Smooth muscle cell (in vitro differentiated cells): ENCODE measurements around the gene OR52H1. TPM values are rescaled to one million over a fixed set of nuclear protein-coding genes. Genes with fewer than 3 reads are reported as not detected.

Experiments
- DNase-seq: peaks from one replicate; lab custom pipeline; 2025; ENCODE audit not compliant: unreplicated experiment; lab: John Stamatoyannopoulos, UW
- H2AFZ ChIP-seq: fragments of 200-600 bp; sonication (generic); 2 replicates; pipeline ENCODE4 v1.6.0; 2016; ENCODE audit warnings: antibody characterized with exemption, low read depth, mild to moderate bottlenecking
- H3F3A ChIP-seq: fragments of 200-600 bp; sonication (generic); 2 replicates; pipeline ENCODE4 v1.6.0; 2017; ENCODE audit warnings: antibody characterized with exemption, low read depth
- H3K27ac ChIP-seq: fragments of 200-600 bp; sonication (generic); 2 replicates; pipeline ENCODE4 v1.5.1; 2016; ENCODE audit warnings: low read depth, mild to moderate bottlenecking
- H3K27me3 ChIP-seq: fragments of 200-600 bp; sonication (generic); 2 replicates; pipeline ENCODE4 v1.6.1; 2016; ENCODE audit warnings: low read depth, mild to moderate bottlenecking
- H3K36me3 ChIP-seq: fragments of 200-600 bp; sonication (generic); 2 replicates; pipeline ENCODE4 v1.5.1; 2016; ENCODE audit warnings: low read depth
- H3K4me1 ChIP-seq: fragments of 200-600 bp; sonication (generic); 2 replicates; pipeline ENCODE4 v1.5.1; 2016; ENCODE audit warnings: low read depth
- H3K4me2 ChIP-seq: fragments of 200-600 bp; sonication (generic); 2 replicates; pipeline ENCODE4 v1.6.0; 2016; ENCODE audit warnings: mild to moderate bottlenecking
- H3K4me3 ChIP-seq: fragments of 200-600 bp; sonication (generic); 2 replicates; pipeline ENCODE4 v1.5.1; 2016; ENCODE audit warnings: mild to moderate bottlenecking
- H3K79me2 ChIP-seq: fragments of 200-600 bp; sonication (generic); 2 replicates; pipeline ENCODE4 v1.6.0; 2016; ENCODE audit warnings: low read depth, mild to moderate bottlenecking
- H3K9ac ChIP-seq: fragments of 200-600 bp; sonication (generic); 2 replicates; pipeline ENCODE4 v1.6.0; 2016; ENCODE audit warnings: low read depth
- H3K9me3 ChIP-seq: fragments of 200-600 bp; sonication (generic); replicated peaks from 2 replicates; pipeline ENCODE4 v1.5.1; 2016; ENCODE audit warnings: low read depth
- H4K20me1 ChIP-seq: fragments of 200-600 bp; sonication (generic); 2 replicates; pipeline ENCODE4 v1.6.0; 2016; ENCODE audit warnings: low read depth
- WGBS: methylation state at CpG from one replicate; pipeline ENCODE4 v1.1.7; 2016; ENCODE audit warnings: low lambda C conversion rate; 5-methylcytosine and 5-hydroxymethylcytosine counted together
- polyA plus RNA-seq: library from polyadenylated mRNA; unstranded; fragments of >200 nt; fragmentation: Nextera tagmentation; extraction: Ambion mirVana; gene quantifications from 2 replicates; pipeline ENCODE4 v1.2.1, GENCODE V29; 2016
- total RNA-seq: library from RNA; depleted of rRNA; stranded (reverse); fragments of >200 nt; gene quantifications from 2 replicates; pipeline ENCODE4 v1.2.3, GENCODE V29; 2014
- TF ChIP-seq, protein P1 (sequence below): fragments of 200-600 bp; sonication (generic); IDR thresholded peaks from 2 replicates; pipeline ENCODE4 v1.5.1; 2017; ENCODE audit warnings: borderline replicate concordance, mild to moderate bottlenecking, antibody characterized with exemption; ENCODE audit not compliant: insufficient read depth, poor library complexity, severe bottlenecking

The OR52H1 gene
- total and polyA plus RNA-seq, 2 experiments from 2014 or later, result not detected

DNA sequence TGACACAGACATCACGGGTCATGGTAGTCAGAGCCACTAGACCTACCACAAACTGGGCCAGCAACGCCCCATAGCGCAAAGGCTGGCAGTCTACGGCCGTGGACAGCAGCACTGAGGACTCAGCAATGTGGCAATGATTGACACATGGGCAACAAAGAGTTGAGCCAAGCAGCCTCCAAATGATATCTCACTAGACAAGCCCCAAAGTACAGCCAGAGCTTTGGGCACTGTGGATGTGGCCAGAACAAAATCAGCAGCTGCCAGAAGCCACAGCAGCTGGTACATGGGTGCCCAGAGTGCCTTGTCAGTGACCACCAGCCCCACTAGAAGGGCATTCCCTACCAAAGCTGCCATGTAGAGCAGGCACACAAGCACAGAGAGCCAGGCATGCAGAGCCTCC, 20.6 kb downstream of the OR52H1 start:
- Histone ChIP-seq H4K20me1 (no peaks in the 10 kb centered on the region), H3K79me2 (no peaks in the 10 kb centered on the region), H3K27me3 (no peaks in the 10 kb centered on the region), H2AFZ (no peak overlapping the region), H3F3A (no peaks in the 10 kb centered on the region), H3K4me3 (no peak overlapping the region), H3K9ac (no peak overlapping the region), H3K36me3 (no peaks in the 10 kb centered on the region), H3K9me3 (no peaks in the 10 kb centered on the region), H3K27ac (no peak overlapping the region), H3K4me2 (no peak overlapping the region), H3K4me1 (no peaks in the 10 kb centered on the region)
- no peak for DNase-seq
- 94% methylated on average over 5 of the region's 5 CpGs for WGBS
- TF ChIP-seq, protein P1, sequence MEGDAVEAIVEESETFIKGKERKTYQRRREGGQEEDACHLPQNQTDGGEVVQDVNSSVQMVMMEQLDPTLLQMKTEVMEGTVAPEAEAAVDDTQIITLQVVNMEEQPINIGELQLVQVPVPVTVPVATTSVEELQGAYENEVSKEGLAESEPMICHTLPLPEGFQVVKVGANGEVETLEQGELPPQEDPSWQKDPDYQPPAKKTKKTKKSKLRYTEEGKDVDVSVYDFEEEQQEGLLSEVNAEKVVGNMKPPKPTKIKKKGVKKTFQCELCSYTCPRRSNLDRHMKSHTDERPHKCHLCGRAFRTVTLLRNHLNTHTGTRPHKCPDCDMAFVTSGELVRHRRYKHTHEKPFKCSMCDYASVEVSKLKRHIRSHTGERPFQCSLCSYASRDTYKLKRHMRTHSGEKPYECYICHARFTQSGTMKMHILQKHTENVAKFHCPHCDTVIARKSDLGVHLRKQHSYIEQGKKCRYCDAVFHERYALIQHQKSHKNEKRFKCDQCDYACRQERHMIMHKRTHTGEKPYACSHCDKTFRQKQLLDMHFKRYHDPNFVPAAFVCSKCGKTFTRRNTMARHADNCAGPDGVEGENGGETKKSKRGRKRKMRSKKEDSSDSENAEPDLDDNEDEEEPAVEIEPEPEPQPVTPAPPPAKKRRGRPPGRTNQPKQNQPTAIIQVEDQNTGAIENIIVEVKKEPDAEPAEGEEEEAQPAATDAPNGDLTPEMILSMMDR, result no peak

DNA sequence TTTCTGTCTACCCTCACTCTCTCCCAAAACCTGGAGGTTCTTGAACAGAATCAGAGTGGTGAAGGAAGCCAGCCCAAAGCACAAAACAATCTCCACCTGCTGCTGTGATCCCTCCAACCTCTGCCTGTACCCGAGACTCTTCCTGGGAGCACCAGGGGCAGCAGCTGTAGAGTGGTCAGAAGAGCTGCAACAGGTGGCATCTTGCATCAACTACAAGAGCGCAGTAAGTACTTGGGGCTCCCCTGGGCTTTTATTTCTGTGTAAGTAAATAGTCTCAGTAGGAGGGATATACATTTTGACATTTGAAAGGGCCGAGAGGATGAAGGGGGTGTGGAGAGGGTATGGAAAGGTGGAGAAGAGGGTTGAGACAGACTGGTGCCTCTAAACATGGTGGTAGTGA, 23.6 kb downstream of the OR52H1 start:
- TF ChIP-seq, protein P1, result no peak

DNA sequence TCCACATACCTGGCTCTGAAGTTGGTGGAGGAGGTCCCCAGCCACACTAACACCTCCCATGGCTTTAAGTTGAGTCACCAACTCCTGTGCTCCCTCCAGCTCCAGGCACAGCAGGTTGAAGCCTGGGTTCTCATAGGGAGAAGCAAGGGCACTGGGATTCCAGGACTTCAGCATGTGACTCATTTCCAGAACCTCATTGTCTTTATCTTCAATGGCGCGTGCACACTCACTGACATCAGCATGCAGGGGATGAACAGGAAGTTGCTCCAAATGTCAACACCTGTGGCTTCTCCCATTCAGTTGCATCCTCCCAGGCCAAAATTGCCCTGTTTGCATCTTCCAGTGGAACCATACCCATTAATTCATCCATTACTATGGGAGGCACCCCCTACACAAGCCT, 26.0 kb downstream of the OR52H1 start:
- no peak for DNase-seq
- Histone ChIP-seq H3K9me3 (no peaks in the 10 kb centered on the region), H3K4me1 (no peaks in the 10 kb centered on the region), H2AFZ (no peak overlapping the region), H4K20me1 (no peaks in the 10 kb centered on the region), H3K4me2 (no peak overlapping the region), H3K79me2 (no peaks in the 10 kb centered on the region), H3K9ac (no peak overlapping the region), H3F3A (no peaks in the 10 kb centered on the region), H3K27me3 (no peaks in the 10 kb centered on the region), H3K36me3 (no peaks in the 10 kb centered on the region), H3K27ac (no peak overlapping the region), H3K4me3 (no peak overlapping the region)
- 93% methylated on average over 2 of the region's 2 CpGs for WGBS
- TF ChIP-seq, protein P1, result no peak

More for the DNA sequence above, 23.6 kb downstream of the OR52H1 start:
- no peak for DNase-seq
- no peak overlapping the region for H3K4me3 ChIP-seq
- no peaks in the 10 kb centered on the region for H3K36me3 ChIP-seq
- no peak overlapping the region for H3K9ac ChIP-seq
- WGBS, result 59% methylated on average over 3 of the region's 3 CpGs
- H3K9me3 ChIP-seq, result no peaks in the 10 kb centered on the region
- no peaks in the 10 kb centered on the region for H4K20me1 ChIP-seq
- H3K4me1 ChIP-seq, result no peaks in the 10 kb centered on the region
- no peak overlapping the region for H3K27ac ChIP-seq
- no peak overlapping the region for H3K4me2 ChIP-seq
- no peaks in the 10 kb centered on the region for H3K27me3 ChIP-seq
- no peaks in the 10 kb centered on the region for H3K79me2 ChIP-seq
- H3F3A ChIP-seq, result no peaks in the 10 kb centered on the region
- no peak overlapping the region for H2AFZ ChIP-seq

DNA sequence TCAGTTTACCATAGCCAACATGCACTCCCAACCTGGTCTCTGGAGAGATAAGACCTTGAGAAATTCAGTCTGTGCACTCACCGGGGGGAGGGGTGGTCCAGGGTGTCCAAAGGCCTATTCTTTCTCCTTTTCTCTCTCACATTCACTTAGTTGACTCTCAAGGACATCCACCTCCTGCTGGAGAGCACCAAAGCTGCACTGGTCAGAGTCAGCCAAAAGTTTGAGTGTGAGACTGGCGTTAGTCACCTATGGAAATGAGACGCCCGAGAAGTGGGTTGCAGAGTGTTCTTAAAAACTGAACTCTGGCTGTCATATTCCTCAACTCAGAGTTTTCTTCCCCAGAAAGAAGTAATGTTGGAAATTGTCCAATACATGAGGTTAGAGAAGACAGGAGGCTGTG, 26.8 kb downstream of the OR52H1 start:
- Histone ChIP-seq H3K9me3 (no peaks in the 10 kb centered on the region), H3K4me1 (no peaks in the 10 kb centered on the region), H3K27ac (no peak overlapping the region), H3K79me2 (no peaks in the 10 kb centered on the region), H3F3A (no peaks in the 10 kb centered on the region), H3K9ac (no peak overlapping the region), H3K27me3 (no peaks in the 10 kb centered on the region), H3K4me2 (no peak overlapping the region), H3K4me3 (no peak overlapping the region), H2AFZ (no peak overlapping the region), H3K36me3 (no peaks in the 10 kb centered on the region), H4K20me1 (no peaks in the 10 kb centered on the region)
- DNase-seq, result no peak
- 93% methylated on average over 4 of the region's 4 CpGs for WGBS
- TF ChIP-seq, protein P1, result no peak
